GM12874 (cell line): ENCODE results near the gene GYG2.

Source experiments
- CTCF ChIP-seq: IDR thresholded peaks from 2 replicates; pipeline ENCODE4 v1.5.1; 2011; ENCODE audit warnings: low read depth, mild to moderate bottlenecking, control low read depth, low read length, moderate library complexity; ENCODE audit not compliant: insufficient read depth

Gene GYG2

GRCh38 chrX:2928583-2929434 lies 100.1 kb downstream of the GYG2 start, which contains the start of gene ARSD:
Gene ARSD, minus strand, starts transcription at chrX:2929339. Its CDS starts 64 bp downstream, at chrX:2929275.
- no peak for TF ChIP-seq CTCF

DNA sequence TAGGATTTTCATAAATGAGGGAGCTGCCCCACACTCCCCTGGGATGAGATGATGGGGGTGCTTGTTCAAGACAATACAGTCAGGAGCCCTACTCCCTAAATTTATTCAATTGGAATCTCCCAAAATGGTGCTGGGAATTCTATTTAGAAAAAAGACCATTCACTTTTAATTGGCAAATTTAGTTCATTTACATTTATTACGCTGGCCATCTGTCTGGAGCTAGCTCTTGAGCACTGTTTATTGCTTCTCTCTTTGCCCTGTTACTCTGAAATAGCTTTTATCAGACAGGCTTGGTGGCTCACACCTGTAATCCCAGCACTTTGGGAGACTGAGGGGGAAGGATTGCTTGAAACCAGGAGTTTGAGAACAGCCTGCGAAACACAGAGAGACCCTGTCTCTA lies 102.4 kb downstream of the GYG2 start:
- TF ChIP-seq CTCF: no peak

- no peak for TF ChIP-seq CTCF
Observed at GRCh38 chrX:2931612-2932011, 102.9 kb downstream of the GYG2 start.
